Upper lobe of right lung (tissue), 1 donor: ENCODE measurements around the gene RNF121. TPM values are rescaled to one million over a fixed set of nuclear protein-coding genes. Genes with fewer than 3 reads are reported as not detected.

ENCODE experiments used
- ATAC-seq: fragments of 200-7000 bp; cut with Tn5 transposase; one replicate; pipeline ENCODE4 v1.9.1; 2020; ENCODE audit warnings: mild to moderate bottlenecking, moderate library complexity
- DNase-seq: peaks from one replicate; pipeline ENCODE4 v3.0.0-alpha.2; 2020
- H3K27ac ChIP-seq: fragments of 200-600 bp; one replicate; pipeline ENCODE4 v1.8.0; 2022
- H3K27me3 ChIP-seq: fragments of 200-600 bp; one replicate; pipeline ENCODE4 v1.8.0; 2022; ENCODE audit warnings: mild to moderate bottlenecking
- H3K36me3 ChIP-seq: fragments of 200-600 bp; one replicate; pipeline ENCODE4 v1.8.0; 2022
- H3K4me1 ChIP-seq: fragments of 200-600 bp; one replicate; pipeline ENCODE4 v1.8.0; 2022
- H3K4me3 ChIP-seq: fragments of 200-600 bp; one replicate; pipeline ENCODE4 v1.8.0; 2022; ENCODE audit warnings: mild to moderate bottlenecking
- H3K9me3 ChIP-seq: fragments of 200-600 bp; one replicate; pipeline ENCODE4 v1.8.0; 2022
- intact Hi-C: fragments of 100-400 bp; cut with DNase I; formaldehyde crosslinking; loops from one replicate; pipeline ENCODE4 v1.11.0; 2022
- total RNA-seq: library from RNA; stranded (reverse); fragmentation: NEBNext Ultra II Directional; extraction: Animal tissue kit (Norgen Biotek cat#: 25700); gene quantifications from one replicate; pipeline ENCODE4 v1.2.1, GENCODE V29; 2021
- TF ChIP-seq, protein P1 (sequence below): fragments of 200-600 bp; IDR thresholded peaks from one replicate; pipeline ENCODE4 v1.8.0; 2022; ENCODE audit warnings: antibody characterized with exemption
- donor health status: DM: no; HTN: yes; CAD: no; lungs with severe emphysema.

Gene RNF121
- total RNA-seq, 1 donor from 2014 or later, result 26.8 TPM

DNA sequence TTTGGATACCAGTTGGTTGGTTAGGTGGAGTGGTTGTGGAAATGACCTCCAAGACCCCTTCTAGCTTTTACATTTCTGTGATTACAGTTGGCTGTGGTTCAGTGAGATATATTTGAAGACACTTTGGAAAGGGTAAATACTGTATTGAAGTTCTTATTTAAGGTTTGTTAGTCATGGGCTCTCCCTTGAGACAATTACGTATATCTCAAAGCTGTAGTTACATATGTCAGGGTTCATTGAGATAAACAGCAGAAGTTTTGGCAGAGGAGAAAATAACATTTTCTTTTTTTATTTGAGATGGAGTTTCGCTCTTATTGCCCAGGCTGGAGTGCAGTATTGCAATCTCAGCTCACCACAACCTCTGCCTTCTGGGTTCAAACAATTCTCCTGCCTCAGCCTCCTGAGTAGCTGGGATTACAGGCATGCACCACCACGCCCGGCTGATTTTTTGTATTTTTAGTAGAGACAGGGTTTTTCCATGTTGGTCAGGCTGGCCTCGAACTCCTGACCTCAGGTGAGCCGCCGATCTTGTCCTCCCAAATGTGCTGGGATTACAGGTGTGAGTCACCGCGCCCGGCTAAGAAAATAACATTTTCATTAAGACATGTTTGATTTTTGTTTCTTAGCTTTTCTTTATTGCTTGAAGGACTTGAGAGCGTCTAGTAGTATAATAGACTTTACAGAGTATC lies 1.9 kb downstream of the RNF121 start:
- Histone ChIP-seq H3K27ac (no peak overlapping the region), H3K4me1 (peaks cover 37% of the 10 kb centered on the region), H3K36me3 (no peaks in the 10 kb centered on the region), H3K4me3 (no peak overlapping the region), H3K27me3 (no peaks in the 10 kb centered on the region), H3K9me3 (no peaks in the 10 kb centered on the region)
- ATAC-seq (no peak), DNase-seq (no peak)
- intact Hi-C loops, result no loop called here
- TF ChIP-seq, protein P1, sequence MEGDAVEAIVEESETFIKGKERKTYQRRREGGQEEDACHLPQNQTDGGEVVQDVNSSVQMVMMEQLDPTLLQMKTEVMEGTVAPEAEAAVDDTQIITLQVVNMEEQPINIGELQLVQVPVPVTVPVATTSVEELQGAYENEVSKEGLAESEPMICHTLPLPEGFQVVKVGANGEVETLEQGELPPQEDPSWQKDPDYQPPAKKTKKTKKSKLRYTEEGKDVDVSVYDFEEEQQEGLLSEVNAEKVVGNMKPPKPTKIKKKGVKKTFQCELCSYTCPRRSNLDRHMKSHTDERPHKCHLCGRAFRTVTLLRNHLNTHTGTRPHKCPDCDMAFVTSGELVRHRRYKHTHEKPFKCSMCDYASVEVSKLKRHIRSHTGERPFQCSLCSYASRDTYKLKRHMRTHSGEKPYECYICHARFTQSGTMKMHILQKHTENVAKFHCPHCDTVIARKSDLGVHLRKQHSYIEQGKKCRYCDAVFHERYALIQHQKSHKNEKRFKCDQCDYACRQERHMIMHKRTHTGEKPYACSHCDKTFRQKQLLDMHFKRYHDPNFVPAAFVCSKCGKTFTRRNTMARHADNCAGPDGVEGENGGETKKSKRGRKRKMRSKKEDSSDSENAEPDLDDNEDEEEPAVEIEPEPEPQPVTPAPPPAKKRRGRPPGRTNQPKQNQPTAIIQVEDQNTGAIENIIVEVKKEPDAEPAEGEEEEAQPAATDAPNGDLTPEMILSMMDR, result no peak

DNA sequence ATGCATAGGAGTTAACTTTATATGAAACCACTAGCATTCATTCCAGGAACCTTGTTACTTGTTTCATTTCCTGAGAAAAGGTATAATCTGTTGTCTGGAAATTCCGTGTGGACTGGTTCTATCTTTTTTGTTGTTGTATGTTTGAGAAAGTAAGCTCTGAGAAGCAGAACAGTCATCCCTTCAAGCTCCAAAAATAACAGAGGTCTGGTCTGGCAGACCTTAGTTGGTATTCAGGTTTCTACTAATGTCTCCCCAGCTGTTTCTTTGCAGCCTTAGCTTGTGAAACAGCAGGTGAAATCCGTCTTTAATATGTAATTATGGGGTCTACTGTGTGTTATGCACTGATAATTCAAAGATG lies 2.4 kb downstream of the RNF121 start:
- DNase-seq, result no peak
- ATAC-seq, result no peak
- Histone ChIP-seq H3K27ac (no peak overlapping the region), H3K4me1 (peaks cover 37% of the 10 kb centered on the region), H3K27me3 (no peaks in the 10 kb centered on the region), H3K36me3 (no peaks in the 10 kb centered on the region), H3K4me3 (no peak overlapping the region), H3K9me3 (no peaks in the 10 kb centered on the region)
- TF ChIP-seq, protein P1, result no peak
- intact Hi-C loops, result no loop called here

DNA sequence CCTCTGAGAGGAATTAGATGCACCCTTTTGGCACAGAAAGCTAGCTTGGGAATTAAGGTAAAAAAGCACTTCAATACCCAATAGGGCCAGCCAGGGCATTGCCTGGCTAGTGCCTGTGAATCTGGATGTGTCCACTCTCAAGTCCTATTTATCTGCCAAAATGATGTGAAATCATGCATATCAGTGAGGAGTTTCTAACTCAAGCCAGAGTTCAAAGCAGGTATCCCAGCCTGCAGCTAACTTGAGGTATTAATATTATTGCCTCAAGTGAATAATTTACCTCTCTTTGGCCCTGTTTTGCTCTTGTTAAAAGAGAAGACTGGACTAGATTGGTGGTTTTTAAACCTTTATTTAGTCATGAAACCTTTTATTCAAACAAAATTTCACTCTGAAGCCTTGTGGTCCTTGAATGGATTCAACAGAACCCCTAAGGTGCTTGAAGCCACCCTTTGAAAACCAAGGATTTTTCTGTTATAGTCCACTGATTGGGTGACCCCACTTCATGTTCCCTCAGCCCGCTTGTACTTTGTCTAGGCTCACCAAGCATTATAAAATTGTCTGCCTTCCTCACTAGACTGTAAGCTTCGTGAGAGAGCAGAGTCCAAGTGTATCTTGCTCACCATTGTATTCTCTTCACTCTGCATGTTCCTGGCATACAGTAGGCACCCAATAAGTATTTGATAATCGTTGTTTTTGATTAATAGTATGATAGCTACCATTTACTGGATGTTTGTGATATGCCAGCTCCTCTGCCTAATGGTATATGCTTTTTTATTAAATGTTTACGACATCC lies 4.5 kb downstream of the RNF121 start:
- H3K27ac ChIP-seq, result no peak overlapping the region
- no peak for ATAC-seq
- H3K4me3 ChIP-seq, result no peak overlapping the region
- H3K4me1 ChIP-seq, result peaks cover 35% of the 10 kb centered on the region
- no peaks in the 10 kb centered on the region for H3K9me3 ChIP-seq
- H3K36me3 ChIP-seq, result no peaks in the 10 kb centered on the region
- no peaks in the 10 kb centered on the region for H3K27me3 ChIP-seq
- TF ChIP-seq, protein P1, result no peak
- intact Hi-C loops, result no loop called here
- no peak for DNase-seq

DNA sequence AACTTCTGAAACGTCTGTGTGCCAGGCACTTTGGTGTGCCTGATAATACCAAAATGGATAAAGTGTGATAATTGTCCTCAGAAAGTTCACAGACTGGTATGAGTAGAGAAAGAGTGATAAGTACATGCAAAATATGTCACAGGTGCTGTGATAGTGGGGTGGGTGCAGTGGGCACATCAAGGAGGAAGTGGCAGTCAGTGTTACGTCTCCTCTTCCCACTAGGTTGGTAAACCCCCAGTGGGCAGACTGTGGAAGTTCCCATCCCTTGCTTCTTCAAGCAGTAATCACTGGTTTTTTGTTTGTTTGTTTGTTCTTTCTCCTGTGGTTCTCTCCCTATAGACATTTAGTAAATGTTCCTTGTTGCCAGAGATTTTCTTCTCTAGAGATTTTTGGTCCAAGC lies 5.4 kb downstream of the RNF121 start:
- ATAC-seq (peak; percentile 41), DNase-seq (no peak)
- Histone ChIP-seq H3K36me3 (no peaks in the 10 kb centered on the region), H3K27me3 (no peaks in the 10 kb centered on the region), H3K4me1 (peaks cover 35% of the 10 kb centered on the region), H3K9me3 (no peaks in the 10 kb centered on the region), H3K4me3 (no peak overlapping the region), H3K27ac (no peak overlapping the region)
- TF ChIP-seq, protein P1, result no peak
- intact Hi-C loops, result no loop called here

DNA sequence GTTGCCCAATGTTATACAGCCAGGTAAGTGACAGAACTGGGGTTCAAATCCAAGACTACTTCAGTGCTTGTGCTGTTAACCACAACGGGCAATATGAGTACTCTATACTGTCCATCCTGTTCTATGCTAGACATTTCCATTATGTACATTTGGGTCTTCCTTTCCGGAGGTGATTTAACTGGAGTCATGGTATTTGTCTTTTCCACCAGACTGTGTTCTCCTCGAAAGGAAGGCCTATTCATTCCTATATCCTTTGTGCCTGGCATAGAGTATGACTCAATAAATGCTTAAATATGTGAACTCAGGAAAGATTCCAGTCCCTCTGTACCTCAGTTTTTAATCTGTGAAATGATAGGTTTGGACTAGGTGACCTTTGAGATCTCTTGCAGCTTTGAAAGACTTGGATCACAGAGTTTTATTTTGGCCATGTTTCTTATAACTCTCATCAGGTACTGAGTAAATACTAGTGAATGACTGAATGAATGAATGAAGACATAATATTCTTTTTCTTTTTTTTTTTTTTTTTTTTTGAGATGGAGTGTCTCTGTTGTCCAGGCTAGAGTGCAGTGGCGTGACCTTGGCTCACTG lies 6.6 kb downstream of the RNF121 start:
- Histone ChIP-seq H3K4me3 (no peak overlapping the region), H3K4me1 (peaks cover 25% of the 10 kb centered on the region), H3K36me3 (no peaks in the 10 kb centered on the region), H3K27me3 (no peaks in the 10 kb centered on the region), H3K27ac (no peak overlapping the region), H3K9me3 (no peaks in the 10 kb centered on the region)
- intact Hi-C loops, result no loop called here
- no peak for DNase-seq
- ATAC-seq, result no peak
- TF ChIP-seq, protein P1, result no peak
